Endothelial cell of umbilical vein (primary cell): Measurements from ENCODE around the gene ZNF879. TPM values are rescaled to one million over a fixed set of nuclear protein-coding genes. Genes with fewer than 3 reads are reported as not detected.
A peak's percentile ranks its signal among the peaks of the same experiment; 100 is the strongest.

Source experiments
- BruUV-seq: library from RNA; stranded (reverse); fragments of 400-500 nt; replicated peaks from 2 replicates; lab custom pipeline; 2021; lab: Mats Ljungman, UMichigan
- CTCF ChIA-PET: fragments of 300-600, 350-600 bp; sonication (Branson Sonifier 250); formaldehyde crosslinking; loops from one replicate; lab custom pipeline; 2021; ENCODE audit warnings: antibody characterized with exemption, inconsistent platforms; lab: Charles Lee
- POLR2A ChIA-PET: fragments of 300-600, 350-600 bp; sonication (Branson Sonifier 250); formaldehyde crosslinking; loops from one replicate; lab custom pipeline; 2021; ENCODE audit warnings: antibody characterized with exemption, inconsistent platforms; lab: Charles Lee
- DNase-seq: peaks from one replicate; pipeline ENCODE4 v3.0.0-alpha.2; 2011; ENCODE audit warnings: low read depth, low spot score
- FAIRE-seq: peaks from 2 replicates; lab custom pipeline; 2011; peaks lifted over from hg19 to GRCh38; lab: Jason Lieb, UNC
- H2AFZ ChIP-seq: 2 replicates; pipeline ENCODE4 v1.6.0; 2012; ENCODE audit warnings: low read depth, low read length, control low read depth, inconsistent platforms
- H3K27ac ChIP-seq: 2 replicates; pipeline ENCODE4 v1.5.1; 2011; ENCODE audit warnings: low read depth, mild to moderate bottlenecking, control low read depth, low read length, moderate library complexity; ENCODE audit not compliant: insufficient read depth
- H3K27me3 ChIP-seq, 2 experiments: 2 replicates each; pipeline versions ENCODE4 v1.6.0 to v1.6.1; 2011; ENCODE audit warnings: low read length in 2 of 2, mixed read lengths in 1 of 2; ENCODE audit not compliant: control insufficient read depth in 2 of 2, insufficient read depth in 2 of 2
- H3K36me3 ChIP-seq, 2 experiments: 2 replicates in 1 of 2; 3 replicates in 1 of 2; pipeline ENCODE4 v1.5.1; 2011; ENCODE audit warnings: low read length in 2 of 2, mild to moderate bottlenecking in 1 of 2, moderate library complexity in 1 of 2; ENCODE audit not compliant: control insufficient read depth in 2 of 2, insufficient read depth in 2 of 2; ENCODE audit errors: extremely low read depth in 1 of 2
- H3K4me1 ChIP-seq: 3 replicates; pipeline ENCODE4 v1.5.1; 2011; ENCODE audit warnings: mild to moderate bottlenecking, low read length; ENCODE audit not compliant: control insufficient read depth, insufficient read depth; ENCODE audit errors: extremely low read depth
- H3K4me2 ChIP-seq: 2 replicates; pipeline ENCODE4 v1.6.1; 2011; ENCODE audit warnings: low read length, control low read depth, mixed read lengths; ENCODE audit not compliant: insufficient read depth
- H3K4me3 ChIP-seq, 3 experiments: fragments of 200-600 bp in 1 of 3; sonication (generic), shearing (Covaris generic) in 1 of 3; replicated peaks in 1 of 3; 2 replicates each; pipeline ENCODE4 v1.5.1; 2011 to 2016; ENCODE audit warnings: control low read depth in 3 of 3, low read length in 3 of 3, mild to moderate bottlenecking in 2 of 3, inconsistent platforms in 1 of 3, low read depth in 1 of 3, moderate library complexity in 1 of 3; ENCODE audit not compliant: insufficient read depth in 1 of 3
- H3K79me2 ChIP-seq: 2 replicates; pipeline ENCODE4 v1.6.0; 2012; ENCODE audit warnings: low read length, inconsistent platforms; ENCODE audit not compliant: control insufficient read depth, insufficient read depth
- H3K9ac ChIP-seq: replicated peaks from 2 replicates; pipeline ENCODE3; 2011; ENCODE audit warnings: low read length, control low read depth; ENCODE audit not compliant: insufficient read depth; ENCODE audit errors: extremely low read depth
- H3K9me1 ChIP-seq: replicated peaks from 3 replicates; pipeline ENCODE4 v1.6.0; 2011; ENCODE audit warnings: mild to moderate bottlenecking, low read length; ENCODE audit not compliant: control insufficient read depth, insufficient read depth; ENCODE audit errors: extremely low read depth
- H3K9me3 ChIP-seq: replicated peaks from 2 replicates; pipeline ENCODE4 v1.5.1; 2012; ENCODE audit warnings: low read length, inconsistent platforms; ENCODE audit not compliant: control insufficient read depth, insufficient read depth
- H4K20me1 ChIP-seq: replicated peaks from 2 replicates; pipeline ENCODE3; 2011; ENCODE audit warnings: mild to moderate bottlenecking, low read length; ENCODE audit not compliant: control insufficient read depth, insufficient read depth; ENCODE audit errors: extremely low read depth
- EZH2 ChIP-seq: IDR thresholded peaks from 2 replicates; pipeline ENCODE4 v1.6.1; 2012; ENCODE audit warnings: borderline replicate concordance, low read depth, mild to moderate bottlenecking, moderate library complexity, low read length, inconsistent platforms; ENCODE audit not compliant: severe bottlenecking
- FOS ChIP-seq: IDR thresholded peaks from 2 replicates; pipeline ENCODE4 v1.6.1; 2011; ENCODE audit warnings: mild to moderate bottlenecking, low read length, moderate library complexity, borderline replicate concordance; ENCODE audit not compliant: insufficient read depth
- JUN ChIP-seq: IDR thresholded peaks from 2 replicates; pipeline ENCODE4 v1.6.1; 2011; ENCODE audit warnings: borderline replicate concordance, low read depth; ENCODE audit not compliant: insufficient read length, insufficient read depth
- MYC ChIP-seq: IDR thresholded peaks from one replicate; pipeline ENCODE4 v1.6.1; 2011; ENCODE audit warnings: mild to moderate bottlenecking, low read depth, low read length
- POLR2A ChIP-seq: IDR thresholded peaks from 2 replicates; pipeline ENCODE4 v1.6.1; 2012; ENCODE audit warnings: low read depth, mild to moderate bottlenecking, control low read depth, low read length
- POLR2AphosphoS5 ChIP-seq: IDR thresholded peaks from 2 replicates; pipeline ENCODE4 v1.6.1; 2012; ENCODE audit warnings: low read depth, mild to moderate bottlenecking, control low read depth, low read length, moderate library complexity; ENCODE audit not compliant: insufficient read depth
- dilution Hi-C: fragments of 300-500 bp; cut with MboI; formaldehyde crosslinking; loops from one replicate; pipeline ENCODE4 v1.15.0; 2019; ENCODE audit warnings: low sequenced_read_pairs; ENCODE audit not compliant: extremely low pct_ligation_motif_present
- intact Hi-C: fragments of 100-400 bp; cut with micrococcal nuclease; formaldehyde crosslinking; loops from one replicate; pipeline ENCODE4 v1.10.0; 2022
- polyA plus RNA-seq, 4 experiments: library from polyadenylated mRNA; depleted of rRNA in 3 of 4; stranded (reverse) in 3 of 4; unstranded in 1 of 4; fragments of >200 nt; gene quantifications; 2 replicates each; pipeline versions ENCODE4 v1.2.1 to v1.2.3, GENCODE V29; 2011 to 2012; ENCODE audit warnings: missing spikeins in 1 of 4
- total RNA-seq: library from RNA; stranded (reverse); gene quantifications from 2 replicates; pipeline ENCODE4 v1.2.3, GENCODE V29; 2021
- TF ChIP-seq, protein P1 (sequence below): IDR thresholded peaks from 2 replicates; pipeline ENCODE4 v1.6.1; 2011; ENCODE audit not compliant: insufficient read depth, insufficient read length

ZNF879 gene
- total and polyA plus RNA-seq, 2 donors (not counting 3 experiments of a cell fraction or from before 2014, with no cell fraction given): 2.4 to 2.7 TPM

DNA sequence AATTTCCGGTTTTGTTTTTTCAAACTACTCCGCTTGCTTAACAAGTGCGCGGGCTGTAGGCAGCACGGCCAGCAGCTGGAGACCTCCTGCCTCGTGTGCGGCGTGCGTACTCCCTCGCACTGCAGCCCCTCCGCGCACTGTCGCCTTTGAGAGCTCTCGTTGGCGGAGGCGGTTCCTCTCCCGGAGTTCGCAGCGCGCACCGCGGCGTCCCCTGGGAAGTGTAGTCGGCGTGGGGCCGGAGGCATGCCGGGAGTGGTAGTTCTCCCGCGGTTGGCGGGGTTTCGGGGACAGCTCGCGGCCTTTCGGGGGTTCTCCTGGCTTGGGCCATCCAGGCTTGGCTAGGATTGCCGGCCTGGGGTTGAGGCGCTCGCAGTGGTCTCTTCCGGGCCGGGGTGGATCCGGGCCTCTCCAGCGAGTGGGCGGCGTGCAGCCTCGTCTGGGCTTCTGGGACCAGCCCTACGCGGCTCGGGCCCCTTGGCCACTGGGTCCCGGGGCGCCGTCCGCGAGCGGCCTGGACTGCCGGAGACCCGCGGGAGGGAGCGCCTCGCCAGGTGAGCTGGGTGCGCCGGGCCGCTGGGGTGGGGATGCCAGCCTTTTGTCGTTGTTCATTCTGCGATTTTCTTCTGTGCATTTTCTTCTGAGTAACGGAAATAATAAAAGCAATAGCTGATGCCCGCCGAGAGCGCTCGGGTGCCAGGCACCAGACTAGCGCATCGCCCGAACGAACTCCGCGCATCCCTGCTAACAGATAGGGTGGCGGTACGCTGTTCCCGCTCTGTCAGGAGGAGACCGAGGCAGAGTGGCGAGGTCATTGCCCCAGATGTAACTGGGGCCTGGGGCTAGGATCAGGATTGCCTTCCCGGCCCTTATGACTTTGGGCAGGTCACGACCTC lies 36.8 kb downstream of the ZNF879 start, which contains the start of gene ZNF354C:
Gene ZNF354C (plus strand): TSS at position 258 of the 893 bp plus-strand sequence. CDS start 1,696 bp downstream, outside the sequence.
- BruUV-seq: TSS peak; percentile 25
- peaks cover 0 to 3% of the 10 kb centered on the region in 2 experiments for H3K36me3 ChIP-seq
- CTCF ChIA-PET: interaction anchor here (1.2 to 2.3 kb wide), 5 partner anchors 9 to 434 kb away, joined by 5 to 17 read pairs (median 7); partner anchors contain the start of genes ZNF354A, ZNF354B and ZNF879
- POLR2A ChIA-PET: interaction anchor here (1.4 to 1.5 kb wide), 2 partner anchors 201 to 330 kb away, joined by 7 to 8 read pairs; partner anchors contain the start of genes ZNF354A and ZNF354B
- peak within 1 kb of the TSS; percentile 1 to 73 (median 37) for H3K4me3 ChIP-seq
- H3K9ac ChIP-seq: peak within 1 kb of the TSS; percentile 59
- H3K9me1 ChIP-seq: no peaks in the 10 kb centered on the region
- H3K27ac ChIP-seq: peak within 1 kb of the TSS; percentile 6
- no peaks in the 10 kb centered on the region for H3K27me3 ChIP-seq
- intact Hi-C loops: loop anchor here (1.0 to 5.0 kb wide), 4 partner anchors 37 to 432 kb away; partner anchors contain the start of genes ZFP2, ZNF354B and ZNF879
- peak within 1 kb of the TSS; percentile 21 for H2AFZ ChIP-seq
- H3K4me2 ChIP-seq: peak within 1 kb of the TSS; percentile 29
- DNase-seq: peak; percentile 93
- peak; percentile 74 for FAIRE-seq
- no peaks in the 10 kb centered on the region for H3K9me3 ChIP-seq
- dilution Hi-C loops: no loop called here
- H3K4me1 ChIP-seq: peaks cover 6% of the 10 kb centered on the region
- no peaks in the 10 kb centered on the region for H4K20me1 ChIP-seq
- H3K79me2 ChIP-seq: peaks cover 4% of the 10 kb centered on the region
- TF ChIP-seq, protein P1, sequence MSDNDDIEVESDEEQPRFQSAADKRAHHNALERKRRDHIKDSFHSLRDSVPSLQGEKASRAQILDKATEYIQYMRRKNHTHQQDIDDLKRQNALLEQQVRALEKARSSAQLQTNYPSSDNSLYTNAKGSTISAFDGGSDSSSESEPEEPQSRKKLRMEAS: peak; percentile 89
- TF ChIP-seq JUN (no peak), EZH2 (no peak), FOS (peak; percentile 8), MYC (peak; percentile 76), POLR2A (peak; percentile 44), POLR2AphosphoS5 (peak; percentile 41)
